HG02588 (cell line): ENCODE data around the gene TEDDM1.
"Not testable (repeated sequence)": the region's sequence is repeated elsewhere in the genome, so short reads cannot be mapped to it uniquely, and the experiment has no call there.

Experiments
- ATAC-seq: cut with Tn5 transposase; IDR thresholded peaks from one replicate; pipeline ENCODE4 v1.9.1; 2021; ENCODE audit warnings: mild to moderate bottlenecking, moderate library complexity; ENCODE audit not compliant: unreplicated experiment

The TEDDM1 gene

GRCh38 chr1:182400567-182400966 is at the start of gene TEDDM1:
Gene TEDDM1, minus strand, starts transcription at chr1:182400667. Its CDS starts 182 bp downstream, at chr1:182400485.
- no peak for ATAC-seq

GRCh38 chr1:182450087-182450486 is 49.6 kb upstream of the TEDDM1 start, which contains the start of gene RGSL1:
Gene RGSL1, plus strand, starts transcription at chr1:182450146. Its CDS starts 20 bp downstream, at chr1:182450166.
- ATAC-seq, result no peak

DNA sequence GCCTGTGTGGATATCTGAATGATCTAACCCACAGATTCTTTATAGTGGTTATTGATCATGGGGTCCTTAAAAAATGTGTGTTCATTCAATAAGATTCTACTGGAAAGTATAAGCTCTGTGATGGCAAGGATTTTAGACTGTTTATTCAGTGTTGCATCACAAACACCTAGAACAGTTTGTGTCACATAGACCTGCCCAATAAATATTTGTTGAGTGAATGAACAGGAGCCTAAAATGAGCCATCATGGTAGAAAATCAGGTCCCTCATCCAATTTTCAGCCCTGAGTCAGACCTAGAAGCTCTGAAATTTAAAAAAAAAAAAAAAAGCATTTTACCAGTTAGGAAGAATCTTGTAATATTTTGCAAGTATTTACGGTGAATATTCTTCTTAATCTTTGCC is 47.2 kb upstream of the TEDDM1 start:
- no peak for ATAC-seq

DNA sequence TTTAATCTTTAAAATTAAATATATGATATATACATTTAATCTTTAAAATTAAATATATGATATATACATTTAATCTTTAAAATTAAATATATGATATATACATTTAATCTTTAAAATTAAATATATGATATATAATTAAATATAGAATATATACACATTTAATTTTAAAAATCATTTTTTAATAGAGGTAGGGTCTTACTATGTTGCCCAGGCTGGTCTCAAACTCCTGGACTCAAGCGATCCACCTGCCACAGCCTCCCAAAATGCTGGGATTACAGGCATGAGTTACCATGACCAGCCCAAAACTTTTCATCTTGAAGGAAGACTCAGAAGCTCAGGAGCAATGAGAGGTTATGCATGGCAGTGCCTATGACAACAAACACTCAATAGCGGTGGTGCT is 46.7 kb upstream of the TEDDM1 start:
- ATAC-seq, result not testable (repeated sequence)

- peak; percentile 47 for ATAC-seq
Measured at GRCh38 chr1:182446033-182446669, 45.7 kb upstream of the TEDDM1 start.

DNA sequence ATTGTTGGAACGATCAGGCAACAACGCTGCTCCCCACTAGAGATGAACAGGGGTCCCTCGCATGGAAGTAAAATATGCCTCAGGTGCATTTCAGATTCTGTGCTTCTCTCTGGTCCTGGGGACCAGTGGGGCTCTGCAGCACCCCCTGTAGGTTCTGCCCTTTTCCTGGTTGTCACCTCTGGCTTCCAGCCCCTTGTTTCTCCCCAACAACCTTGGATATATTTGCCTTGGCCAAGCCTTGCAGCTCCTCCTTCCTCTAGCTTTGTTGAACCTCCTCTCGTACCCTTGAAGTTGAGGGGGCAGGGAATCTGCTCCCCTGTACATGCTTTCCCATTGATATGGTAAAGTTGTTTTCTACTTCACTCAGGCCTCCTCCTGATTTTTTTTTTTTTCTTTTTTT is 44.0 kb upstream of the TEDDM1 start:
- ATAC-seq, result no peak

GRCh38 chr1:182442333-182442732 is 41.9 kb upstream of the TEDDM1 start:
- ATAC-seq, result no peak

- no peak for ATAC-seq
Measured at GRCh38 chr1:182441719-182442118, 41.3 kb upstream of the TEDDM1 start.

DNA sequence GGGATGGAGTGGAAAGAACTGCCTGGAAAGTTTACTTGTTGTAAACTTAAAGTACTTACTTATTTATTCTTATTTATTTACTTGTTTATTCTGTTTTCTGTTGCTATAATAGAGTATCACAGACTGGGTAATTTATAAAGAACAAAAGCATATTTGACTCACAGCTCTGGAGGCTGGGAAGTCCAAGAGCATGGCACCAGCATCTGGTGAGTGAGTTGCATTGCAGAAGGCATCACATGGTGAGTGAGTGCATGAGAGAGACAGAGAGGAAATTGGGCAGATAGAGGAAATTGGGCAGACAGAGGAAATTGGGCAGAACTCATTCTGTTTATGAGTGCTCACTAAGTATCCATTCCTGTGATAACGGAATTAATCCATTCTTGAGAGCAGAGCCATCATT is 37.9 kb upstream of the TEDDM1 start:
- no peak for ATAC-seq

- ATAC-seq, result no peak
Measured at GRCh38 chr1:182433580-182433979, 33.1 kb upstream of the TEDDM1 start.

DNA sequence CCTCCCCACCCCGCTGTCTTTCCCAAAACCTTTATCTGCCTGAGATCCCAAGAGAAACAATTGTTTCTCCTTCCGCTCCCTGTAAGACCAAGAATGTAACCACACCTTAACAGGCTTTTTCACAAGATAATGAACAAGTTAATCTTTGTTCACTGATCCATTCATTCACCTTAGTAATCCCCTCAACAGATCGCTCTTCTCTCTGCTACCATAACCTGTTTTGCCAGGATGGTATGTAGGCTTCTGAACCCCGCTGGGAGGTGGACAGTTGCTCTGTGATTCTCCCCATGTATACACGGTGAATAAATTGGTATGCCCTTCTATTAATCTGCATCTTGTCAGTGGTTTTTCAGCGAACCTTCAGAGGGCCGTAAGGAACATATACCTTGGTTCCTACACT is 30.8 kb upstream of the TEDDM1 start:
- ATAC-seq, result no peak

- ATAC-seq, result no peak
Measured at GRCh38 chr1:182430263-182431068, 30.0 kb upstream of the TEDDM1 start.

DNA sequence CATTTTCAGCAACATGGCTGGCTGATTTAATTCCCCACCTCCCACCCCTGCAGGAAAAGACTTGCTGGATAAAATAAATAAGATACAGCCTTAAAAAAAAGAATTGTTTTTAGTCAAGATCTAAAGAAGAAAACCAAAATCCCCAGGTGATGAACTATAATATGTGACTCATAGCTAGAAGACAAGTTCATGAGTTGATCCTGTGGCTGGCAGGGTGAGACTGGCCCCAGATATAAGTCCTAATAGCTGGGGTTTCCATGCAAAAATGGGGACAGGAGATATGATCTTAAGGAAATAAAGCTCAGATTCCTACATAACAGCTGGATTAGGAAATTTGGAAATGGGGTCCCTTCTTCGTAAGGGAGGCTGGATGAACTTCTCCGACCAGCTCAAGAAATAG is 27.6 kb upstream of the TEDDM1 start:
- ATAC-seq, result no peak

DNA sequence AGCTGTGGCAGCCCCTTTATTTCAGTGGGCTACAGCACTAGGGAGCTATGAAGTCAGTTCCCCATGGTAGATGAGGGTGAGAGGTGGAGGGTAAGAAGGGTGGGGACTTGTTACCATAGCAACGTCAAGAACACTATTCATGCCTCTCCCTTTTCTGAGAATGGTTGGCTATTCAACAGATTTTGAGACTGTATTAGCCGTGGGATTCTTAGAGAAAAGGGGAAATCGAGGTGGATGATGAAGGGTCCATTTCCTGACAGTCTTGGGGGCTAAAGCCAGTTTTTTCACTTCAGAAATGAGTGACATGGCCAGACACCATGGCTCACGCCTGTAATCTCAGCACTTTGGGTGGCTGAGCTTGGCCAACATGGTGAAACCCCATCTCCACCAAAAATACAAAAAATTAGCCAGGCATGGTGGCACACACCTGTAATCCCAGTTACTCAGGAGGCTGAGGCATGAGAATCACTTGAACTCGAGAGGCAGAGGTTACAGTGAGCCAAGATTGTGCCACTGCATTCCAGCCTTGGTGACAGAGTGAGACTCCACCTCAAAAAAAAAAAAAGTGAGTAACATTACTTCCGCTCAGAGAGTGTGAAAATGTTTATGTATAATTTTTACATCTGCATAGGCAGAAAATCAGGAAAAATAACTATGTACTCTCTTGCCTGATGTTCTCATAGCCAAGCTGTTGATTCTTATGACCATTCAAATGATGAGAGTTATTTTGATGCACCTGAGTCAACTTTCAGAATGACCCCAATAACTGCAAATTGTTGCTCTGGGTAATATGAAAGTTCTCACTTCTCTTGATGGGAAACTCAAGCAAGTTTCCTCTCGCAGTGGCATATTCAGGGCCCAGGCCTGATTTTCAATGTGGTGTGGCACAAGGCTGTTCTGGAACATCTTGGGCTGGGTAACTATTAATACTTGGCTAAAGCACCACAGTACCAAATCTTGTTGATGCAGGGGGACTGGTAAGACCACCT is 26.3 kb upstream of the TEDDM1 start:
- ATAC-seq, result peak; percentile 73

GRCh38 chr1:182415789-182416188 is 15.3 kb upstream of the TEDDM1 start:
- no peak for ATAC-seq

DNA sequence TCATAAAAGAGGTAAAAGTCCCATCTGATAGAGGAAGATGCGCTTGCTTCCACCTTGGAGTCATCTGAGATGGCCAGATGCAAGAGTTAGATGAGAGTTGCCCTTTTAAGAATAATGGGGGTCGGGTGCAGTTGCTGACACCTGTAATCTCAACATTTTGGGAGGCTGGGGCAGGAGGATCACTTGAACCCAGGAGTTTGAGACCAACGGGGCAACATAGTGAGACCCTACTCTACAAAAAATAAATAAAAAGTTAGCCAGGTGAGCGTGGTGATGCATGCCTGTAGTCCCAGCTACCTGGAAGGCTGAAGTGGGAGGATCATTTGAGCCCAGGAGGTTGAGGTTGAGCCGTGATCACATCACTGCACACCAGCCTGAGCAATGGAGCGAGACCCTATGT is 13.5 kb upstream of the TEDDM1 start:
- ATAC-seq, result no peak

GRCh38 chr1:182413486-182413885 is 13.0 kb upstream of the TEDDM1 start:
- ATAC-seq, result no peak

- no peak for ATAC-seq
Measured at GRCh38 chr1:182410620-182411273, 10.3 kb upstream of the TEDDM1 start.

DNA sequence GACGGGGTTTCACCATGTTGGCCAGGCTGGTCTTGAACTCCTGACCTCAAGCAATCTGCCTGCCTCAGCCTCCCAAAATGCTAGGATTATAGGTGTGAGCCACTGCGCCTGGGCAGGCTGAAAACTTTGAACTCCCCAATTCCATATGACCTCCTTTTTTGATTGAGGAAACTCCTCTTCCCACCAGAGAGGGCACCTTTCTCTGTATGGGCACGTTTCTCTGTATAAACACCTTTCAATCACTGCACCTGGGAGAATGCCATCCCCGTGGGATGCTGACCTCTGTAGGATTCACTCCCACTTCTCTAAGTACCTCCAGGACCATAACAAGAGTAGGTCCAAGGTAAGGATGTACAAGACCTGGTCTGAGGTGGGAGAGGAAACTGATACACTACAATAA is 9.7 kb upstream of the TEDDM1 start:
- ATAC-seq, result no peak

DNA sequence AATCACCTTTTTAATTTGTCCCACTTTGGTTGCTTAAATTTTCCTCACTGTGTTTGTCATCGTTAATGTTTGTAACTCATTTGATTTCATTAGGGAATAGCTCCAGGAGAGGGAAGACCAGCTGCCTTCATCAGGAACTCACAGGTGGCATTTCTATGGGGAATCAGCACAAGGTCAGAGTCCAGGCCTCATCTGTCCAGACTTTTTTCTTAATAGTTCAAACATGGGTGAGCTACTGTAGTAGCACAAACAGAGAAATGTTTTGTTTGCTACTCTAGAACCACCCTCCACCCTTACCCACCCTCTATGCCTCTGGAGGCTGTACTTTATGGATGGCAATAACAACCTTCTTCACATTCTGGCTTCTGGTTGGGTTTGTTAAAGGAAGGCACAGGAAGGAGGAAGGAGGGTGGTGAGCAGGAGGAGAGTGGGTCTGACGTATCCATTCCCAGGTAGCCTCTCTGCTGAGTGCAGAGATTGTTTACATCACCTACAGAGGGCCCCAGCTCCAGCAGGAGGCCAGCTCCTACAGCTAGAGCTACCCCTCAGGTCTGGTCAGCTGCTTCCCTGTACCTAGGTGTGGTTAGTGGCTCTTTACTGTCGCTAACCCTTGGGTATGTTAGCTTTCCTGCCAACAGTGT is 8.1 kb upstream of the TEDDM1 start:
- ATAC-seq, result no peak
